HG02763 (cell line): ENCODE measurements around the gene CAPSL.
"Not testable (repeated sequence)": the region's sequence is repeated elsewhere in the genome, so short reads cannot be mapped to it uniquely, and the experiment has no call there.

Experiments used
- ATAC-seq: cut with Tn5 transposase; IDR thresholded peaks from one replicate; pipeline ENCODE4 v1.9.1; 2021; ENCODE audit warnings: mild to moderate bottlenecking, moderate library complexity; ENCODE audit not compliant: unreplicated experiment

CAPSL gene

GRCh38 chr5:35938568-35939227 is at the start of gene CAPSL:
Gene CAPSL, minus strand, starts transcription at chr5:35938622. Its CDS starts 17,502 bp downstream, at chr5:35921120.
- no peak for ATAC-seq

GRCh38 chr5:35987776-35988175 is 49.4 kb upstream of the CAPSL start:
- no peak for ATAC-seq

DNA sequence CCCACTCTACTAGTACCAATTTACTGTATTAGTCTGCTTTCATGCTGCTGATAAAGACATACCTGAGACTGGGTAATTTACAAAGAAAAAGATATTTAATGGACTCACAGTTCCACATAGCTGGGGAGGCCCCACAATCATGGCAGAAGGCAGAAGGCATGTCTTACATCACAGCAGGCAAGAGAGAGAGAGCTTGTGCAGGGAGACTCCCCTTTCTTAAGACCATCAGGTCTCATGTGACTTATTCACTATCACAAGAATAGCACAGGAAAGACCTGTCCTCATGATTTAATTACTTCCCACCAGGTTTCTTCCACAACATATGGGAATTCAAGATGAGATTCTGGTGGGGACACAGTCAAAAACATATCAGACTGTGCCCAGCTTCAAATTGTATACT is 41.3 kb upstream of the CAPSL start:
- no peak for ATAC-seq

DNA sequence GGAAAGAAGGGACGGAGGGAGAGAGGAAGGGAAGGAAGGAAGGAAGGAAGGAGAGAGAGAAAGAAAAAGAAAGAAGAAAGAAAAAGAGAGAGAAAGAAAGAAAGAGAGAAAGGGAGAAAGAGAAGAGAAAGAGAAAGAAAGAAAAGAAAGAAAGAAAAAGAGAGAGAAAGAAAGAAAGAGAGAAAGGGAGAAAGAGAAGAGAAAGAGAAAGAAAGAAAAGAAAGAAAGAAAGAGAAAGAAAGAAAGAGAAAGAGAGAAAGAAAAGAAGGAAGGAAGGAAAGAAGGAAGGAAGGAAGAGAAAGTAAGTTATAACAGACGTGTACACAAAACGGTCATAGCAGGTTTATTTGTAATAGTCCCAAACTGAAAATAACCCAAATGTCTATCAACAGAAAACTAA is 38.4 kb upstream of the CAPSL start:
- ATAC-seq = not testable (repeated sequence)

- ATAC-seq = no peak
Observed at GRCh38 chr5:35974570-35974969, 36.1 kb upstream of the CAPSL start.

DNA sequence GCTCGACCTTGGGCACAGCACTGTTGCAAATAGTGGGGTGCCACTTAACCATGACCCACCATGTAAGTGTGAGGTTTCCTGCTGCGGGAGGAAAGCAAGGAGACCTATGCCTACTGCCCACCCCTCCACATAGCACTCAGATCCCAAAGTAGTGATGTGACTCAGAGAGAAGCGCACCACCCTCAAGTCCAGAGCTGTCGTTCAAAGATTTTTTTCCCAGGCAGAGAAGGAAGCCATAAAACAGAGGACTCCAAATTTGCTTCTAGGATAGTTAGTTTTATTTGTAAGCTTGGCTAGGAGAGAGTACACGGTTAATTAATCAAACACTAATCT is 33.4 kb upstream of the CAPSL start:
- ATAC-seq = no peak

DNA sequence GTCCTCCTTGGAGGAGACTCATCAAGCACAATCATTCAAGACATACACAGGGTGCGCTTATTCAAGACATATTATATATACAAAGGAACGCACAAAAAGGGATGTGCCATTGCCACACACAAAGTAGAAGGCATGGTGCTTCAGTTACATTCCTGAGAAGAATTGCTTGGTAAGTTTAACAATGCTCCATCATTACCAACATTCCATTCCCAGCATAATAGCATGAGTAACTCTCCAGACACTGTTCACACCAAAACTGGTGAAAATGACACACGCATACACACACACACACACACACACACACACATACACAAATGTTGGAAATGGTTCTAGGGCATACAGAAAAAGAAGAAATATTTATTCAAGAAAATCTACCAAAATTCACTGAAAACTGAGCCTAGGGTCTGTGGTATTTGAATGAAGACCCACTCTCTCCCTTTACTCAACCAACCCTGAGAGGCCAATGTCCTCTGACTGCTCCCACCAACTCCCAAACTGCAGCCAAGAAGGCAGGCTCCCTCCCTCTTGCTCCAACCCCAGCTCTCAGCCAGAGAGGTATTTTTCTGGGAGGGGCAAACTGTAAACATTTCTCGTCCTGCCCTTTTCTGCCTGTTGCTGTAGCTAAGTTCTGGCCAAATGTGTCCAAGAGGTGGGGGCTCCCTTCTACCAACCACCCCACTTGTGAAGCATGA is 32.9 kb upstream of the CAPSL start:
- ATAC-seq = no peak

- ATAC-seq = no peak
Observed at GRCh38 chr5:35963381-35963843, 25.0 kb upstream of the CAPSL start.

DNA sequence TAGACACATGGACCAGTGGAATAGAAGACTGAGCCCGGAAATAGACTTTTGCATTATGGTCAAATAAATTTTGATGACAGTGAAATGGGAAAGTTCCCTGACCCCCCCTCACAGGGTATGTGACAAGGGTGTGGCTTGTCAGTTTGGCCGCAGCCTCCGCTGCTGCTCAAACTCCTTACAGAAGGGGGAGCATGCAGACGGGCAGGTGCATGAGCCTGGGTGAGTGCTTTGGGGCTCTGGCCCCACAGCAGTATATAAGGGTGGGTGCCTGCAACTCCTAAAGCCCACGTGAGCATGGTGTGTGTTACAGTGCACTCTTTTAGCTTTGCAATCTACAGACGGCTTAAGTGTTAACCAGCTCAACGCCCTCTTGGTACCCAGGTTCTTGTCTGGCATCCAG is 21.9 kb upstream of the CAPSL start:
- ATAC-seq = no peak

DNA sequence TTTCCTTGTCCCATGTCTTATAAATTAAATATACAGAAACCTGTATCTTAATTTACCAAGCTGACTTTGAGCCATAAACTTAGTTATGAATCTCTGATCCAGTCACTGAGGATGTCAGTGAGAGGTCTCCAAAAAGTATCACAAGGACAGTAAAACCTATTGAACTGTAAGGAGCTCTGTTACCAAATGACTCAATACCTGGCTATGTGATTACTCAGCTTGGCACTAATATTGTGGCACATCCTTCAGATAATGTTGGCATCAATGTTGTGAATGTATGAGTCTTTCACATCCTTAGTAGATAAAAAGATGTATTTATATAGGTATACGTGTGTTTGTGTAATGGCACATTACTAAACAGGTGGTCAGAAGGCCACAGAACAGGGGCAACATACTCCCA is 18.0 kb upstream of the CAPSL start:
- ATAC-seq = no peak

- no peak for ATAC-seq
Observed at GRCh38 chr5:35954175-35954574, 15.8 kb upstream of the CAPSL start.

DNA sequence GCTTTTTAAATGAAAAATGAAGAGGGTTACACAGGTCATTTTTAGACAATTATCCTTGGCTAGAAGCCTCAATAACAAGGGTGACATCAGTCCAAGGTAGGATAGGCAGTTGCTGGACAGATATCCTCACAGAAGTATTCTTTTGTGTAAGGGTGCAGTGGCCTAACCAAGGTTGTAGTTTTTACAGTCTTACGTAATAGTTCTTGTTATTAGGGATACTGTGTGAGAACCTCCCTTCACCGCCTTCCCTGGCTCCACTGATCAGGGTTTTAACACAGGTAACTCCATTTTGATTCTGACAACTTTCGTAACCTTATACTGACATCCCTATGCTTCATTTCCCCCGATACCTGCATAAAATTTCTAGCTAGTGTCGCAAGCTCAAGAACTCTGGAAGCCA is 8.7 kb upstream of the CAPSL start:
- ATAC-seq = no peak

DNA sequence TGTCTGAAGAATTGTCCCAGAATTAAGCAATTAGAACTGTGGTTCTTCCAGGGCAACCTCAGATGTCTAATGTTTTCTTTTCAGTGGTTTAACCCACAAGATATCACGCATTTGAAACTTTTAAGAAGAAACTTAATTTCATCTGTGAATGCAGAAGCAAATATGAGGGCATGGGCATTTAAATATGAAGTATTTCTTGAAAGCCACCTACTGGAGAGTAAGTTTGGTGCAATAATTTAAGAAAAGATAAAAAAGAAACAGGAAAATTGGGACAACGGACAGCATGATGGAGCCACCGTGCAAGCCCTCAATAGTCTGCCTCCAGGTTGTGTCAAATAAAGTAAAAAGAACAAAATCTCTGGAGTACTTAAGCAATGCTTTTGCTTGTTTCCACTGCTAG is 1.2 kb upstream of the CAPSL start:
- ATAC-seq = no peak

GRCh38 chr5:35926389-35927051 is 11.9 kb downstream of the CAPSL start:
- peak; percentile 69 for ATAC-seq

DNA sequence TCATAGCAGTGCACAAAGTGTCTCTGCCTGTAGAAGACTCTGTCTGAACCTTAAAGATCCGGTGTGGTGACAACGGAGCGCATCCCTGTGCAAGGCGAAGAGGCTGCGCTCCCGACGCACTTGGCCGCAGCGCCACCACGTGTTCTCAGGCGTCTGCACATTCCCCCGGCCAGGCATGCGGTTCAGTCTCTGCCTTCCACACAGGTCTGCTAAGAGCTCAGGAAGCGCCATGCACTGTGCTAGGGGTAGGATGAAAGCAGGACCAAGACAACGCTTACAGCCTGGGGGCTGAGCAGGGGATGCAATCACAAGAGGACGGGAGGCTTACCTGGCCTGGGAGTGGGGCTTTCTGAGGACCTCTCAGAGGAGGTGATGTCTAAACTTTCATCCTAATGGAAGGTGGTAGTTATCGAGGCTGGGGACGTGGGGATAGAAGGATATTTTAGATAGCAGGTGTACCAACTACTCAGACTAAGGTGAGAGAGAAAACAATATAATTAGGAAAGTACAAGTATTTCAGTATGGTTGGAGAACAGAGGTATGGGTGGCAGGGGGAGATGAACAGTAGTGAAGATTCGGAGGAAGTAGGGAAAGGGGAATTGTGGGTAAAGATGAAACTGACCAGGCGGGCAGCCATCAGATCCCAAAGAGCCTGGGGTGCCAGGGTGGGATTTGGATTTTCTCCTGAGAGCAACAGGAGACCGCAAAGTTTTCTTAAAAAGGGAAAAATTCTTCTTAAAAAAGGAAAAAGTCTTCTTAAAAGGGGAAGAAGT is 13.3 kb downstream of the CAPSL start:
- ATAC-seq = no peak

- ATAC-seq = no peak
Observed at GRCh38 chr5:35924122-35924949, 14.1 kb downstream of the CAPSL start.

DNA sequence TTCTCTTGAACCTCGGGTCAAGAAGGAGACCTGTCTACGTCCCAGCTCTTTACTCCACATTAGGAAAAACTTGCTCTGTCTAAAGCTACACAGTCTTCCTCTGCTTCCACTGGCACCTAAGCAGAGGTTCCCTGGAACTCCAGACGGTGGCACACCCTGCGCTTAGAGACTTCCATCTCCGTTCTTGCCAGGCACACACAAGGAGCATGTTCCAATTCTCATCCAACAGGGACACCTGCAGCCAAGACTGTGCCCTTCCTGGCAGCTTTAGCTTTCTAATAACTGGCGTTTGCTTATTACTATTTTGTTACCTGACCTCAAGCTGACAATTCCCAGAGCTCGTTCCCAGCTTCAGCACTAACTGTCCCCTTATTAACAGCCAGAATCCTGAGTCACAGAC is 16.0 kb downstream of the CAPSL start:
- no peak for ATAC-seq

DNA sequence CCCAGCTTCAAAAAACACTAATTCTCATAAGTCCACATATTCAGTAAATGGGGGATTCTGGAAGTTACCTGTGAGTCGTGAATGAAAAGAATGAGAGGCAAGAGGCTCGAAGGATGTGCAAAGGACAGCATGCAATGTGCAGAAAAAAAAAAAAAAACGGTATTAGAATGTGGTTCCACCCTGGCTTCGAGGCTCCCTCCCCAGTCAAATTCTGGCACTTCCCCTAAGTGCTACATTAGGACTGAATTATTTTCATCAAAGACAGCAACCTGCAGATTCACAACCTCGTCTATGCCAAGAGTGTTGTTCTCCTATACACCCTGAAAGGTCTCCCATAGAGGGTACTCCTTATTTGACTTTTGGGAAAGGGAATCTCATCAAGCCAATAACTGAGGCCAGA is 16.5 kb downstream of the CAPSL start:
- ATAC-seq = no peak

DNA sequence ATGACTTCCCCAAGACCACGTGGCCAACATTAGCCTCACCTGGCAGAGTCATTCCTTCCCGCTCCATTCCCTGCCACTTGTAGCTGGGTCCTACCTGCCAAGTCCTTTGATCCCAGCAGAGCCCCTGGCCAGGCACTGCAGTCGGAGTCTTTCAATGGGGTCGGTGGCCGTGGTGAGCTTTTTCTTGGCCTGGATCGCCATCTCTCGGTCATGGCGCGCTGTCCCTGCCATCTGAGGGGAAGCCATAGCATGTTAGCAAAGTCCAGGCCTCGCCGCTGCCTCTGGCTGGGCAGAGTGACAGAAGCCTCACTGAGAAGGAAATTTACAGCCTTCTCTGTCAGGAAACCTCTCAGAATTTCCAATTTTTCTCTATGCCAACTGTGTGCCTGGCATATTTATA is 17.5 kb downstream of the CAPSL start:
- no peak for ATAC-seq

DNA sequence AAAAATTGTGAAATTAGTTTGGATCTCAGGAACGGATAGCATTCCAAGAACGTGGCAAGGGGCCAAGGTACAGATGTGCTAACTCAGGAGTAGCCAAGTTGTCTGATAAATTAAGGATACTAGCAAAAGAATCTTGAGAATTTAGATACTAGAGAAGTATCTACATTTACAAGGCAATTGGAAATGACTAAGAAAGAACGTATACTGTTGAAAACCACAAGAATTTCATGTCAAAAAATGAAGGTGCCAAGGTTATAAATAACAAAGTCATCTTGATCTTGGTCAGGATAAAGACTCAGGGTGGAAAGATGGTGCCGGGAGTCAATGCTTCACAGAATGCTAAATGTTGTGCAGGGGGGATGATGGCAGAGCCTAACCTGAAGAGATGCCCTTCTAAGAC is 19.2 kb downstream of the CAPSL start:
- ATAC-seq = no peak

DNA sequence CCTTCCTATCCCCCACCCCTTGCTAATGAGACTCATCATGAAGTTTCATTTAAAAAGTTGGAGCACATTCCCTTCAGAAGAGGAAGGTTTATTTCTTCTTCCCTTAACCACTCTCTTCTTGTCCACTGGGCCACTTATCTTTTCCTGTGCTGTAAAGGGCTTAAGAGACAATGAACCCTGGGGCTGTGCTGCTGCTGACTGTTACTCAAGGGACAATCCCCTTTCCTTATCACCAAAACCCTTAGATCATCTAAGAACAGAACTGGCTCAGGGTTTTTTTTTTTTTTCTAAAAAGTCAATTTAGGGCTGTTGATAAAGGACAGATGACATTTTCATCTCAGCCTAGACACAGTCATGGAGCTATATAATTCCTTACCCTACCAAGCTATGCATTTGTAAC is 29.6 kb downstream of the CAPSL start:
- ATAC-seq = no peak
